Epithelial cell of esophagus (primary cell): ENCODE data around the gene GAPDHS.

Source experiments
- DNase-seq: peaks from one replicate; pipeline ENCODE4 v3.0.0; 2010; ENCODE audit warnings: low read depth
- H3K4me3 ChIP-seq: 2 replicates; pipeline ENCODE4 v1.5.1; 2011; ENCODE audit warnings: mild to moderate bottlenecking, low read length, control low read depth
- CTCF ChIP-seq: IDR thresholded peaks from 2 replicates; pipeline ENCODE4 v1.5.1; 2011; ENCODE audit warnings: low read depth, mild to moderate bottlenecking, low read length, control low read depth, inconsistent platforms; ENCODE audit not compliant: insufficient read depth; ENCODE audit errors: missing control alignments

The GAPDHS gene

GRCh38 chr19:35524181-35524837 lies 8.9 kb upstream of the GAPDHS start:
- TF ChIP-seq CTCF, result no peak
- peak overlapping the region; percentile 46 for H3K4me3 ChIP-seq
- DNase-seq, result no peak

- no peak for DNase-seq
- TF ChIP-seq CTCF, result no peak
- peak overlapping the region; percentile 46 for H3K4me3 ChIP-seq
Observed at GRCh38 chr19:35525873-35526272, 7.4 kb upstream of the GAPDHS start.

- DNase-seq, result peak; percentile 92
- H3K4me3 ChIP-seq, result peak within 1 kb of the TSS; percentile 46
- no peak for TF ChIP-seq CTCF
Observed at GRCh38 chr19:35528218-35529038, 4.8 kb upstream of the GAPDHS start, which contains the start of gene SBSN. Gene SBSN, minus strand, starts transcription at chr19:35528311. Its CDS starts 30 bp downstream, at chr19:35528281.

GRCh38 chr19:35529241-35530218 lies 3.7 kb upstream of the GAPDHS start:
- DNase-seq, result peak; percentile 53
- no peak overlapping the region for H3K4me3 ChIP-seq
- TF ChIP-seq CTCF, result no peak

- peak; percentile 64 for DNase-seq
- no peak for TF ChIP-seq CTCF
- no peak overlapping the region for H3K4me3 ChIP-seq
Observed at GRCh38 chr19:35531291-35531690, 2.0 kb upstream of the GAPDHS start.

GRCh38 chr19:35533822-35534392 lies 651 bp downstream of the GAPDHS start:
- peak; percentile 24 for DNase-seq

More at GRCh38 chr19:35533822-35534392, 651 bp downstream of the GAPDHS start:
- no peak overlapping the region for H3K4me3 ChIP-seq
- TF ChIP-seq CTCF, result no peak
